Activated CD4-positive, alpha-beta memory T cell treated with anti-CD3 and anti-CD28 coated beads, Interleukin-2, amount 10 ng/mL, durations not matched to agents 7 days and 5 days (primary cell): ENCODE data around the gene HIVEP2. TPM values are rescaled to one million over a fixed set of nuclear protein-coding genes. Genes with fewer than 3 reads are reported as not detected.

Experiments
- CTCF ChIA-PET: fragments of 350-600 bp; sonication (Branson Sonifier 250); formaldehyde crosslinking; loops from one replicate; lab custom pipeline; 2021; ENCODE audit warnings: antibody characterized with exemption, inconsistent platforms; lab: Charles Lee
- POLR2A ChIA-PET: fragments of 350-600 bp; sonication (Branson Sonifier 250); formaldehyde crosslinking; loops from one replicate; lab custom pipeline; 2021; ENCODE audit warnings: antibody characterized with exemption; lab: Charles Lee
- DNase-seq: peaks from one replicate; pipeline ENCODE4 v3.0.0-alpha.2; 2020
- H3K27ac Mint-ChIP-seq: one replicate; pipeline ENCODE4 v1.8.0; 2021; ENCODE audit warnings: mild to moderate bottlenecking, mixed read lengths
- H3K27me3 Mint-ChIP-seq: one replicate; pipeline ENCODE4 v1.8.0; 2021; ENCODE audit warnings: mixed read lengths
- H3K36me3 Mint-ChIP-seq: one replicate; pipeline ENCODE4 v1.8.0; 2021; ENCODE audit warnings: low read depth, mixed read lengths
- H3K4me1 Mint-ChIP-seq: one replicate; pipeline ENCODE4 v1.8.0; 2021; ENCODE audit warnings: mixed read lengths
- H3K4me3 Mint-ChIP-seq: one replicate; pipeline ENCODE4 v1.8.0; 2021; ENCODE audit warnings: mild to moderate bottlenecking, mixed read lengths
- H3K9me3 Mint-ChIP-seq: one replicate; pipeline ENCODE4 v1.8.0; 2021; ENCODE audit warnings: mixed read lengths
- total RNA-seq, 2 experiments: library from RNA; stranded (reverse); gene quantifications; one replicate each; pipeline ENCODE4 v1.2.3, GENCODE V29; 2021

The HIVEP2 gene
- total RNA-seq, 2 experiments from 2014 or later = 30.5 to 32.8 TPM

DNA sequence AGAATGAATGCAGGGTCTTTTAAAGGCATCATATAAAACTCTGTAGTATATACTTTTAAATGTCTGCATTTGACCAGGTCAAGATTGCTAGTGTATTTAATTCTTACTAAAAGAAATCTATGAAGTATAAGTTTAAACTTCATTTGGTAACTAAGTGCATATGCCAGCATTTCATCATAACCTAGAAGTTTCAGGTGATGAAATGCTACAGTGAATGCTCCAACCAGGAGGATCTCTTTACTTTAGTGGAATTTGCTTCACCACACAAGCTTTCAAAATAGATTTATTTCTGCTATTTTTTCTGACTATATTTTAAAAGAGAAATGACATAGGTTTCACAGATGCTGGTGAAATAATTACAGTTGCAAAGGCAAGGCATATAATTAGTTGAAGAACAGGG is 141.9 kb downstream of the HIVEP2 start:
- Mint-ChIP-seq H3K9me3 (no peaks in the 10 kb centered on the region), H3K27ac (no peak overlapping the region), H3K4me3 (no peak overlapping the region), H3K36me3 (peaks cover 32% of the 10 kb centered on the region), H3K4me1 (peaks cover 32% of the 10 kb centered on the region), H3K27me3 (no peaks in the 10 kb centered on the region)
- CTCF ChIA-PET = no interaction called here
- DNase-seq = no peak
- POLR2A ChIA-PET = interaction anchor here (0.6 to 1.3 kb wide), 2 partner anchors 17 to 40 kb away, joined by 3 read pairs; no protein-coding TSS in a partner anchor

- ChIA-PET CTCF (no interaction called here), POLR2A (interaction anchor here (1.3 kb wide), 1 partner anchor 41 kb away, joined by 3 read pairs; no protein-coding TSS in a partner anchor)
Measured at GRCh38 chr6:142802124-142802523, 142.9 kb downstream of the HIVEP2 start.

GRCh38 chr6:142800240-142800639 is 144.7 kb downstream of the HIVEP2 start:
- no peak for DNase-seq
- CTCF ChIA-PET = no interaction called here
- Mint-ChIP-seq H3K27me3 (no peaks in the 10 kb centered on the region), H3K4me1 (peaks cover 38% of the 10 kb centered on the region), H3K27ac (no peak overlapping the region), H3K9me3 (no peaks in the 10 kb centered on the region), H3K4me3 (no peak overlapping the region), H3K36me3 (peaks cover 16% of the 10 kb centered on the region)
- POLR2A ChIA-PET = no interaction called here

More at GRCh38 chr6:142802124-142802523, 142.9 kb downstream of the HIVEP2 start:
- Mint-ChIP-seq H3K36me3 (peaks cover 28% of the 10 kb centered on the region), H3K4me1 (peaks cover 34% of the 10 kb centered on the region), H3K27ac (no peak overlapping the region), H3K27me3 (no peaks in the 10 kb centered on the region), H3K4me3 (no peak overlapping the region), H3K9me3 (no peaks in the 10 kb centered on the region)
- no peak for DNase-seq

GRCh38 chr6:142799639-142800038 is 145.3 kb downstream of the HIVEP2 start:
- Mint-ChIP-seq H3K4me3 (no peak overlapping the region), H3K27ac (no peak overlapping the region), H3K9me3 (no peaks in the 10 kb centered on the region), H3K36me3 (peaks cover 16% of the 10 kb centered on the region), H3K27me3 (no peaks in the 10 kb centered on the region), H3K4me1 (peaks cover 38% of the 10 kb centered on the region)
- ChIA-PET CTCF (no interaction called here), POLR2A (no interaction called here)
- DNase-seq = no peak

DNA sequence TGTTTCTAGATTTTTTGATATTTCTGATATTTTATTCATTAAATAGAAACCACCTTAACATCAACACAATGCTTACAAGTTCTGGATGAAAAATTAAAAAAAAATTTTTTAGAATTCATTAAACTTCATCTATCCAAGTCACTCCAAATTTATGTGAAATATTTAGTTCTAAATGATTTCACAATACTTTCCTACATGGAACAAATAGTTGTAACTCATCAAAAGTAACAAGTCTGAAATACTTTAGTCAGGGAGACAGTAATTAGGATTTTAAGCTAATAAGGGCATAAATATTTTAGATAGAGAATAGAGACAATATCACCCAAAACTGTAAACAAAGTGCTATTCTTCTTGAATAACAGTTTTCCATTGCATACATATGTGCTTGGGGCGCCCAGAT is 147.8 kb downstream of the HIVEP2 start:
- H3K27me3 Mint-ChIP-seq = no peaks in the 10 kb centered on the region
- no peak overlapping the region for H3K4me3 Mint-ChIP-seq
- DNase-seq = no peak
- no peak overlapping the region for H3K27ac Mint-ChIP-seq
- ChIA-PET CTCF (no interaction called here), POLR2A (no interaction called here)
- peaks cover 18% of the 10 kb centered on the region for H3K36me3 Mint-ChIP-seq
- H3K4me1 Mint-ChIP-seq = peaks cover 26% of the 10 kb centered on the region
- no peaks in the 10 kb centered on the region for H3K9me3 Mint-ChIP-seq

DNA sequence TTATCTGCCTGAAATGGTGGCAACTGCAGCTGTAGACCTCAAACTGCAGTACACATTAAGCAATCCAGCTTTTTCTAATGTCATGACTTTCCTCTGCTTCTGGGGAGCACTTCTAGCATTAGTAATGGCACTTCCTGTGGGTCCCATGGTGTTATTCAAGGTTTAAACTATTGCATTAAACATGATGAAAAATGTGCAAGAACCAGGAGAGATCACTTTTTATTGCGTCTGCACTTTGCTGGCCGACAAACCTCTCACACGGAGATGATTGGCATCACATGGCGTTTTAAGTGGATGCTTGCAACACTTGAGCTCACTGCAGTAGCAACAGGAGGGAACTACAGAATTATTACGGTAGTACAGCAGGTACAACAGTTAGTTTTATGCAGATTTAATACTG is 148.4 kb downstream of the HIVEP2 start:
- H3K9me3 Mint-ChIP-seq = no peaks in the 10 kb centered on the region
- no peak overlapping the region for H3K27ac Mint-ChIP-seq
- H3K27me3 Mint-ChIP-seq = no peaks in the 10 kb centered on the region
- ChIA-PET CTCF (no interaction called here), POLR2A (interaction anchor here (0.5 kb wide), 1 partner anchor 70 kb away, joined by 3 read pairs; no protein-coding TSS in a partner anchor)
- no peak for DNase-seq
- no peak overlapping the region for H3K4me3 Mint-ChIP-seq
- H3K4me1 Mint-ChIP-seq = peaks cover 20% of the 10 kb centered on the region
- H3K36me3 Mint-ChIP-seq = peaks cover 18% of the 10 kb centered on the region

GRCh38 chr6:142796024-142796423 is 149.0 kb downstream of the HIVEP2 start:
- no peak overlapping the region for H3K4me3 Mint-ChIP-seq
- H3K9me3 Mint-ChIP-seq = no peaks in the 10 kb centered on the region
- POLR2A ChIA-PET = no interaction called here
- no peak for DNase-seq
- peaks cover 17% of the 10 kb centered on the region for H3K4me1 Mint-ChIP-seq
- CTCF ChIA-PET = no interaction called here
- H3K36me3 Mint-ChIP-seq = peaks cover 16% of the 10 kb centered on the region
- no peak overlapping the region for H3K27ac Mint-ChIP-seq
- H3K27me3 Mint-ChIP-seq = no peaks in the 10 kb centered on the region

- H3K9me3 Mint-ChIP-seq = no peaks in the 10 kb centered on the region
- ChIA-PET CTCF (interaction anchor here (1.0 kb wide), 1 partner anchor 19 kb away, joined by 3 read pairs; no protein-coding TSS in a partner anchor), POLR2A (no interaction called here)
- no peaks in the 10 kb centered on the region for H3K27me3 Mint-ChIP-seq
- H3K4me3 Mint-ChIP-seq = no peak overlapping the region
- no peak overlapping the region for H3K27ac Mint-ChIP-seq
- peaks cover 15% of the 10 kb centered on the region for H3K36me3 Mint-ChIP-seq
- DNase-seq = no peak
- H3K4me1 Mint-ChIP-seq = peaks cover 13% of the 10 kb centered on the region
Measured at GRCh38 chr6:142794424-142794823, 150.6 kb downstream of the HIVEP2 start.

DNA sequence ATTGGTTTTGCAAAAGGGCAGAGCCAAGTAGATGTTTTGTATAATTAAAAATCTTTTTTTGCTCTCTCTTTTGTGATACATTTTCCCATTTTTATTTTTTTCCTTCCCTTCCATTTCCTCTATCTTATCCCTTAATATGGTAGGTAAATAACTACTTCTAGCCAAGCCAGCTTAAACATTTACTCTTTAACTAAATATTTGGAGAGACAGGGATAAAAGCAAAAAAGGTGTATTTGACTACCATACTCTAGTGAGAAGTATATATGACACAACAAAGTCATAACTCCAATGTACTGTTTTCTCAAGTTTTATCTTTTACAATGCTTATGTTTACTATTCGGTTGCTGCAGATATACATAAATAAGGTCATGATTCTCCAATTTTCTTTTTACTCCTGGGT is 154.7 kb downstream of the HIVEP2 start:
- ChIA-PET POLR2A (no interaction called here), CTCF (interaction anchor here (0.7 kb wide), 1 partner anchor 25 kb away, joined by 3 read pairs; no protein-coding TSS in a partner anchor)
- no peaks in the 10 kb centered on the region for H3K27me3 Mint-ChIP-seq
- no peak overlapping the region for H3K27ac Mint-ChIP-seq
- H3K36me3 Mint-ChIP-seq = peaks cover 20% of the 10 kb centered on the region
- H3K4me3 Mint-ChIP-seq = no peak overlapping the region
- no peak for DNase-seq
- no peaks in the 10 kb centered on the region for H3K9me3 Mint-ChIP-seq
- H3K4me1 Mint-ChIP-seq = no peaks in the 10 kb centered on the region

DNA sequence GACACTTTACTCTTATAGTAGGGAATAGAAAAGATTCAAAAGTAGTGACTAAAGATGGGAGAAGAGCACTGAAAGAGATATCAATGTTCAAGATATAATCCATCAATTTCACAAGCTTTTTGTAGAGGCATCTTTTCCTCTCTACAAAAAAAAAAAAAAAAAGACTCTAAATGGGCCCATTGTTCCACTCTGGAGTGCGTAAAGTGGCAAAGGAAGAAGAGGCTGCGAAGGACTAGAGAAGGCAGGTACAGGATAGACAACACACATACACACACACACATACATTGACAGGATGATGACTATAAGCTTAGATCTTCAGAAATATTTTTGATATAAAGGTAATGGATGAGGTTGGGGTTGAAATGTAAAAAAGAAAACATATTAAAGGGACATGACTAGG is 157.6 kb downstream of the HIVEP2 start:
- Mint-ChIP-seq H3K9me3 (no peaks in the 10 kb centered on the region), H3K4me1 (peaks cover 3% of the 10 kb centered on the region), H3K4me3 (no peak overlapping the region), H3K36me3 (peaks cover 29% of the 10 kb centered on the region), H3K27me3 (no peaks in the 10 kb centered on the region), H3K27ac (no peak overlapping the region)
- no peak for DNase-seq
- ChIA-PET CTCF (no interaction called here), POLR2A (no interaction called here)

GRCh38 chr6:142786476-142786875 is 158.5 kb downstream of the HIVEP2 start:
- H3K27me3 Mint-ChIP-seq = no peaks in the 10 kb centered on the region

GRCh38 chr6:142784344-142784743 is 160.6 kb downstream of the HIVEP2 start:
- peaks cover 22% of the 10 kb centered on the region for H3K36me3 Mint-ChIP-seq
- no peak overlapping the region for H3K4me3 Mint-ChIP-seq
- POLR2A ChIA-PET = no interaction called here
- DNase-seq = no peak
- CTCF ChIA-PET = no interaction called here
- H3K27ac Mint-ChIP-seq = no peak overlapping the region
- H3K27me3 Mint-ChIP-seq = no peaks in the 10 kb centered on the region
- H3K4me1 Mint-ChIP-seq = peaks cover 9% of the 10 kb centered on the region
- no peaks in the 10 kb centered on the region for H3K9me3 Mint-ChIP-seq

More at GRCh38 chr6:142786476-142786875, 158.5 kb downstream of the HIVEP2 start:
- CTCF ChIA-PET = no interaction called here
- Mint-ChIP-seq H3K36me3 (peaks cover 27% of the 10 kb centered on the region), H3K9me3 (no peaks in the 10 kb centered on the region), H3K4me1 (peaks cover 5% of the 10 kb centered on the region), H3K4me3 (no peak overlapping the region), H3K27ac (no peak overlapping the region)
- no peak for DNase-seq
- POLR2A ChIA-PET = interaction anchor here (1.4 kb wide), 1 partner anchor 11 kb away, joined by 5 read pairs; no protein-coding TSS in a partner anchor

- H3K4me1 Mint-ChIP-seq = peaks cover 9% of the 10 kb centered on the region
- POLR2A ChIA-PET = no interaction called here
Measured at GRCh38 chr6:142783499-142783898, 161.5 kb downstream of the HIVEP2 start.

DNA sequence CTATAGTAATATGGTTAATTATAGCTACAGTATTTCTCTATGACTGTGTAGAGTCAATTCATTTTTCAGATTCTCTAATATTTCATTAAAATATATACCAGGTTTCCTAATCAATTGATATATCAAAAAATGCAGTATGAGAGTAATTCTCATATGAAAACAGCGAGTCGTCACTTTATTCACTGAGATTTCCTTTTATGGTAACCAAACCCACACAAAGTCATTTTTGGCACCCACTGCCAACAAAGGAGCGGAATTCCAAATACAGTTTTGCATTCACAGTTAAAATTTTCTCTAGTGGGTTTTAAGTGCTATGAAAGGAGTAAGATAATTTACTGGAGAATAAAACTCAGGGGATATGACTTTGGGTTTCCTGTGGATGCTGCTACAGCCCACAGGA is 163.8 kb downstream of the HIVEP2 start:
- H3K4me3 Mint-ChIP-seq = no peak overlapping the region
- no peak overlapping the region for H3K27ac Mint-ChIP-seq
- ChIA-PET POLR2A (no interaction called here), CTCF (no interaction called here)
- peaks cover 14% of the 10 kb centered on the region for H3K4me1 Mint-ChIP-seq
- H3K9me3 Mint-ChIP-seq = no peaks in the 10 kb centered on the region
- H3K36me3 Mint-ChIP-seq = peaks cover 17% of the 10 kb centered on the region
- H3K27me3 Mint-ChIP-seq = no peaks in the 10 kb centered on the region
- DNase-seq = no peak

More at GRCh38 chr6:142783499-142783898, 161.5 kb downstream of the HIVEP2 start:
- DNase-seq = no peak
- H3K27me3 Mint-ChIP-seq = no peaks in the 10 kb centered on the region
- H3K9me3 Mint-ChIP-seq = no peaks in the 10 kb centered on the region
- H3K36me3 Mint-ChIP-seq = peaks cover 22% of the 10 kb centered on the region
- no peak overlapping the region for H3K27ac Mint-ChIP-seq
- CTCF ChIA-PET = no interaction called here
- H3K4me3 Mint-ChIP-seq = no peak overlapping the region
